Nephron (organoid): ENCODE measurements around the gene PDZD2.
A peak's percentile ranks its signal among the peaks of the same experiment; 100 is the strongest.

ENCODE experiments used
- H3K27ac Mint-ChIP-seq, 3 experiments: 2 replicates each; pipeline ENCODE4 v1.8.0; 2020; ENCODE audit warnings: mixed read lengths in 3 of 3, mild to moderate bottlenecking in 2 of 3, moderate library complexity in 1 of 3
- H3K27me3 Mint-ChIP-seq: 2 replicates; pipeline ENCODE4 v1.8.0; 2021; ENCODE audit warnings: low read depth, mild to moderate bottlenecking, moderate library complexity, mixed read lengths
- H3K36me3 Mint-ChIP-seq: 2 replicates; pipeline ENCODE4 v1.8.0; 2020; ENCODE audit warnings: low read depth, mixed read lengths
- H3K4me1 Mint-ChIP-seq: 2 replicates; pipeline ENCODE4 v1.8.0; 2020; ENCODE audit warnings: mixed read lengths
- H3K4me3 Mint-ChIP-seq, 3 experiments: 2 replicates each; pipeline ENCODE4 v1.8.0; 2020; ENCODE audit warnings: mild to moderate bottlenecking in 3 of 3, mixed read lengths in 3 of 3, moderate library complexity in 2 of 3
- H3K9me3 Mint-ChIP-seq: 2 replicates; pipeline ENCODE4 v1.8.0; 2020; ENCODE audit warnings: mixed read lengths
- CTCF ChIP-seq, 3 experiments: fragments of 200-600 bp; sonication (generic); IDR thresholded peaks; one replicate each; pipeline ENCODE4 v1.5.0; 2021; ENCODE audit warnings: antibody characterized with exemption in 3 of 3; ENCODE audit not compliant: unreplicated experiment in 3 of 3

The PDZD2 gene

DNA sequence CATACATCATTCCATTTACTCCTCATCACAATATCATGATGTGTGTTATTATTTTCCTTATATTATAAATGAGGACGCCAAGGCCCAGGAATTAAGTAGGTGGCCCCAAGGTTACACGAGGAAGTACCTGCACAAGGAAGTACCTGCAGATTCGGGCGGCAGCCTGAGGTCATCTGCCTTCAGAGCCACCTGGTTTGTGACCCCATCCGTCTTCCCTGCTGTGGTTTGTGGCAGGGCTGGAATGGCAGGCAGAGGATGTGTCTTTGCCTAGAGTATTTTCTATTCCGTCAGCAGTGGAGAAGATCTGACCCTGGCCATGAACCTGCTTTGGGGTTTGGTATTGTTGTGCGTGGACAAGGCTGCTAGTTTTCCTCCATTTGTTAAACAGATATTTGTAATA, 59.7 kb downstream of the PDZD2 start:
- no peaks in the 10 kb centered on the region for H3K36me3 Mint-ChIP-seq
- no peak overlapping the region for H3K4me3 Mint-ChIP-seq
- TF ChIP-seq CTCF (IDR thresholded peaks at IDR 0.05; ENCODE audit: unreplicated experiment in 3 of 3) = no peak
- H3K27me3 Mint-ChIP-seq = peaks cover 4% of the 10 kb centered on the region
- peaks cover 17% of the 10 kb centered on the region for H3K4me1 Mint-ChIP-seq
- no peak overlapping the region for H3K27ac Mint-ChIP-seq
- no peaks in the 10 kb centered on the region for H3K9me3 Mint-ChIP-seq

GRCh38 chr5:31701642-31702299, 62.8 kb downstream of the PDZD2 start:
- Mint-ChIP-seq H3K36me3 (no peaks in the 10 kb centered on the region), H3K4me3 (no peak overlapping the region), H3K9me3 (no peaks in the 10 kb centered on the region), H3K27me3 (peaks cover 4% of the 10 kb centered on the region), H3K4me1 (peaks cover 26% of the 10 kb centered on the region), H3K27ac (peak overlapping the region in 2 of 3 experiments; percentile 61 to 92)
- TF ChIP-seq CTCF (IDR thresholded peaks at IDR 0.05; ENCODE audit: unreplicated experiment in 3 of 3) = no peak

DNA sequence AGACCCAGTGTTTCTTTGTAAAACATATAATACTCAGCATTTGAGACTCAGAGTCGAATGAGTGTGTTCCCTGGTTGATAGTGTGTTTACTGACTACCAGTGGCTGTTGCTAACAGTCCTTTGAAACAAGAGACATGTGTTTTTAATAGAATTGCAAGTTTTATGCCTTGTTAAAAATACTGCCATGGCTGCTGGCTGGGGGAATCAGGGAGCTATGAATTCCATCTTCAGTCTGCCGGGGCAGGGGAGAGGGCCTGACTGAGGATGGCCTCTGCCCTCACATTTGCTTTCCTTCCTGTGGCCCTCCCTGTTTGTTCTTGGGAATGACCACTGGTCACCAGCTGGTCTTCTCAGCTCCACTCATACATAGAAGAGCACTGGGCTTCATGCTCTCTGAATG, 63.8 kb downstream of the PDZD2 start:
- H3K27ac Mint-ChIP-seq = peak overlapping the region; percentile 61 to 92 (median 78)
- H3K4me1 Mint-ChIP-seq = peaks cover 26% of the 10 kb centered on the region
- H3K27me3 Mint-ChIP-seq = peaks cover 4% of the 10 kb centered on the region
- no peak overlapping the region for H3K4me3 Mint-ChIP-seq
- no peak for TF ChIP-seq CTCF (IDR thresholded peaks at IDR 0.05; ENCODE audit: unreplicated experiment in 3 of 3)
- no peaks in the 10 kb centered on the region for H3K36me3 Mint-ChIP-seq
- H3K9me3 Mint-ChIP-seq = no peaks in the 10 kb centered on the region

DNA sequence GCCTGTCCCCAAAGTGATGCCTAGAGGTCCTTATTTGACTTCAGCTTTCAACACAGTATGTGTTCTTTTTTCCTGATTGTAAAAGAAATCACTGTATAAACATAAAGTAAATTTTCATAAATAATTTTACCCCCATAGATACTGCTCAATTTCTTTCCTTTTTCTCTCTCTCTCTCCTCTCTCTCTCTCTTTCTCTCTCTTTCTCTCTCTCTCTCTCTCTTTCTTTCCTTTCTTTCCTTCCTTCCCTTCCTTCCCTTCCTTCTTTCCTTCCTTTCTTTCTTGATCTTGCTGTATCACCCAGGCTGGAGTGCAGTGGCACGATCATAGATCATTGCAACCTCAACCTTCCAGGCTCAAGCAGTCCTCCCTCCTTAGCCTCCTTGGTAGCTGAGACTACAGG, 64.8 kb downstream of the PDZD2 start:
- peaks cover 4% of the 10 kb centered on the region for H3K27me3 Mint-ChIP-seq
- no peak overlapping the region for H3K4me3 Mint-ChIP-seq
- no peaks in the 10 kb centered on the region for H3K36me3 Mint-ChIP-seq
- peak overlapping the region in 1 of 3 experiments; percentile 5 for H3K27ac Mint-ChIP-seq
- peaks cover 31% of the 10 kb centered on the region for H3K4me1 Mint-ChIP-seq
- H3K9me3 Mint-ChIP-seq = no peaks in the 10 kb centered on the region
- no peak for TF ChIP-seq CTCF (IDR thresholded peaks at IDR 0.05; ENCODE audit: unreplicated experiment in 3 of 3)

DNA sequence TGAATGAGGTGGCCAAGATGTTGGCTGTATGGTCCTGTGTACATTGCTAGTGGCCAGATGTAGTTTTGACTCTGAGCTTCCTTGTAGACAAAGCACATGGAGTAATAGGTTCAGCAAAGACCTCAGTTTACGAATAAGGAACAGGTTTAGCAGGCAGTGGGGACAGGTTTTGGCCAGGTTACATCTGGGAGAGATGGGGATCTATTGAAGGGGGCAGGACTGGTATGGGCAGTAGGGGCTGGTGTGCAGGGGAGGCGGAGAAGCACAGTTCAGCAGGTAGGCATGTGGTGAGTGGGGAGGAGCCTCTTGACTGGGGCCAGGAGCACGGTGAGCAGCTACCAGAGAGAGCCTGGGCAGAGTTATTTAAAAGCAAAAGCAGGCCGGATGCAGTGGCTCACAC, 67.3 kb downstream of the PDZD2 start:
- TF ChIP-seq CTCF (IDR thresholded peaks at IDR 0.05; ENCODE audit: unreplicated experiment in 3 of 3) = no peak
- no peak overlapping the region for H3K4me3 Mint-ChIP-seq
- no peak overlapping the region for H3K27ac Mint-ChIP-seq
- H3K27me3 Mint-ChIP-seq = peaks cover 7% of the 10 kb centered on the region
- H3K4me1 Mint-ChIP-seq = peaks cover 31% of the 10 kb centered on the region
- H3K36me3 Mint-ChIP-seq = no peaks in the 10 kb centered on the region
- H3K9me3 Mint-ChIP-seq = no peaks in the 10 kb centered on the region

GRCh38 chr5:31707329-31707728, 68.4 kb downstream of the PDZD2 start:
- peaks cover 20% of the 10 kb centered on the region for H3K4me1 Mint-ChIP-seq
- H3K36me3 Mint-ChIP-seq = no peaks in the 10 kb centered on the region
- no peak overlapping the region for H3K4me3 Mint-ChIP-seq
- no peak for TF ChIP-seq CTCF (IDR thresholded peaks at IDR 0.05; ENCODE audit: unreplicated experiment in 3 of 3)
- no peak overlapping the region for H3K27ac Mint-ChIP-seq
- H3K9me3 Mint-ChIP-seq = no peaks in the 10 kb centered on the region
- peaks cover 6% of the 10 kb centered on the region for H3K27me3 Mint-ChIP-seq
